ENCODE data around the gene CD38.

Gene CD38

GRCh38 chr4:15749001-15749400 lies 29.1 kb upstream of the CD38 start:
- no peaks in the 10 kb centered on the region for H3K79me2 ChIP-seq (ENCODE audit: control insufficient read depth, insufficient read depth, low read length, poor library complexity)
- H3K4me3 ChIP-seq (ENCODE audit: low read depth, low read length): no peak overlapping the region
- no peak overlapping the region for H3K9ac ChIP-seq (ENCODE audit: low read length)
- H2BK5ac ChIP-seq (ENCODE audit: low read depth, low read length, poor library complexity): no peak overlapping the region
- H2BK12ac ChIP-seq (ENCODE audit: low read length): no peak overlapping the region
- H3K4me1 ChIP-seq (ENCODE audit: control insufficient read depth in 1 of 2, insufficient read depth in 2 of 2, low read length in 2 of 2): no peaks in the 10 kb centered on the region
- H2BK120ac ChIP-seq (ENCODE audit: insufficient read depth, low read length, poor library complexity): no peak overlapping the region
- no peak overlapping the region for H3K18ac ChIP-seq (ENCODE audit: low read length)
- H3K4ac ChIP-seq (ENCODE audit: low read depth, low read length): no peak overlapping the region
- no peaks in the 10 kb centered on the region for H3K79me1 ChIP-seq (ENCODE audit: low read length)
- no peak overlapping the region for H3K27ac ChIP-seq (ENCODE audit: low read depth, low read length)
- no peak overlapping the region for H3K4me2 ChIP-seq (ENCODE audit: low read length)
- H2AK5ac ChIP-seq (ENCODE audit: low read length): no peak overlapping the region
- no peak overlapping the region for H4K91ac ChIP-seq (ENCODE audit: low read depth, low read length)
- WGBS (ENCODE audit: extremely low coverage, insufficient coverage, insufficient read length): no CpG with 5 or more reads among the region's 6 CpGs
- no peak overlapping the region for H3K14ac ChIP-seq (ENCODE audit: low read length)
- DNase-seq: no peak
- H2AFZ ChIP-seq (ENCODE audit: insufficient read depth, low read length, poor library complexity): no peak overlapping the region
- no peaks in the 10 kb centered on the region for H3K27me3 ChIP-seq (ENCODE audit: insufficient read depth, low read length)
- no peaks in the 10 kb centered on the region for H3K36me3 ChIP-seq (ENCODE audit: control insufficient read depth in 1 of 2, insufficient read depth in 2 of 2, low read length in 2 of 2)
- no peak overlapping the region for H4K8ac ChIP-seq (ENCODE audit: low read depth, low read length)
- no peak overlapping the region for H4K12ac ChIP-seq (ENCODE audit: low read depth, low read length)
- no peak overlapping the region for H3K23ac ChIP-seq (ENCODE audit: low read length)
- peaks cover 2% of the 10 kb centered on the region for H3K9me3 ChIP-seq (ENCODE audit: insufficient read depth, low read depth, low read length)

GRCh38 chr4:15751153-15751552 lies 27.0 kb upstream of the CD38 start:
- Histone ChIP-seq H3K23ac (ENCODE audit: low read length) (no peak overlapping the region), H3K27me3 (ENCODE audit: insufficient read depth, low read length) (no peaks in the 10 kb centered on the region), H3K4me1 (ENCODE audit: control insufficient read depth in 1 of 2, insufficient read depth in 2 of 2, low read length in 2 of 2) (no peaks in the 10 kb centered on the region), H4K8ac (ENCODE audit: low read depth, low read length) (no peak overlapping the region), H2AFZ (ENCODE audit: insufficient read depth, low read length, poor library complexity) (no peak overlapping the region), H3K4me3 (ENCODE audit: low read depth, low read length) (no peak overlapping the region), H3K9ac (ENCODE audit: low read length) (no peak overlapping the region), H3K4ac (ENCODE audit: low read depth, low read length) (no peak overlapping the region), H3K18ac (ENCODE audit: low read length) (no peak overlapping the region), H3K79me1 (ENCODE audit: low read length) (no peaks in the 10 kb centered on the region), H2BK12ac (ENCODE audit: low read length) (no peak overlapping the region), H4K91ac (ENCODE audit: low read depth, low read length) (no peak overlapping the region), H2AK5ac (ENCODE audit: low read length) (no peak overlapping the region), H2BK120ac (ENCODE audit: insufficient read depth, low read length, poor library complexity) (no peak overlapping the region), H3K14ac (ENCODE audit: low read length) (no peak overlapping the region), H3K79me2 (ENCODE audit: control insufficient read depth, insufficient read depth, low read length, poor library complexity) (no peaks in the 10 kb centered on the region), H3K36me3 (ENCODE audit: control insufficient read depth in 1 of 2, insufficient read depth in 2 of 2, low read length in 2 of 2) (no peaks in the 10 kb centered on the region), H2BK5ac (ENCODE audit: low read depth, low read length, poor library complexity) (no peak overlapping the region), H3K27ac (ENCODE audit: low read depth, low read length) (no peak overlapping the region), H3K4me2 (ENCODE audit: low read length) (no peak overlapping the region), H4K12ac (ENCODE audit: low read depth, low read length) (no peak overlapping the region), H3K9me3 (ENCODE audit: insufficient read depth, low read depth, low read length) (peaks cover 2% of the 10 kb centered on the region)
- DNase-seq: no peak
- WGBS (ENCODE audit: extremely low coverage, insufficient coverage, insufficient read length): no CpG with 5 or more reads among the region's 2 CpGs

GRCh38 chr4:15753081-15753480 lies 25.0 kb upstream of the CD38 start:
- Histone ChIP-seq H3K14ac (ENCODE audit: low read length) (no peak overlapping the region), H4K8ac (ENCODE audit: low read depth, low read length) (no peak overlapping the region), H2AFZ (ENCODE audit: insufficient read depth, low read length, poor library complexity) (no peak overlapping the region), H3K9ac (ENCODE audit: low read length) (no peak overlapping the region), H2AK5ac (ENCODE audit: low read length) (no peak overlapping the region), H2BK5ac (ENCODE audit: low read depth, low read length, poor library complexity) (no peak overlapping the region), H3K36me3 (ENCODE audit: control insufficient read depth in 1 of 2, insufficient read depth in 2 of 2, low read length in 2 of 2) (no peaks in the 10 kb centered on the region), H3K23ac (ENCODE audit: low read length) (no peak overlapping the region), H4K91ac (ENCODE audit: low read depth, low read length) (no peak overlapping the region), H3K79me2 (ENCODE audit: control insufficient read depth, insufficient read depth, low read length, poor library complexity) (no peaks in the 10 kb centered on the region), H4K12ac (ENCODE audit: low read depth, low read length) (no peak overlapping the region), H3K4me2 (ENCODE audit: low read length) (no peak overlapping the region), H3K4me3 (ENCODE audit: low read depth, low read length) (no peak overlapping the region), H3K4me1 (ENCODE audit: control insufficient read depth in 1 of 2, insufficient read depth in 2 of 2, low read length in 2 of 2) (no peaks in the 10 kb centered on the region), H2BK120ac (ENCODE audit: insufficient read depth, low read length, poor library complexity) (no peak overlapping the region), H3K27ac (ENCODE audit: low read depth, low read length) (no peak overlapping the region), H3K9me3 (ENCODE audit: insufficient read depth, low read depth, low read length) (peaks cover 2% of the 10 kb centered on the region), H3K27me3 (ENCODE audit: insufficient read depth, low read length) (no peaks in the 10 kb centered on the region), H3K18ac (ENCODE audit: low read length) (no peak overlapping the region), H3K79me1 (ENCODE audit: low read length) (no peaks in the 10 kb centered on the region), H3K4ac (ENCODE audit: low read depth, low read length) (no peak overlapping the region), H2BK12ac (ENCODE audit: low read length) (no peak overlapping the region)
- WGBS (ENCODE audit: extremely low coverage, insufficient coverage, insufficient read length): no CpG with 5 or more reads among the region's 6 CpGs
- DNase-seq: no peak

GRCh38 chr4:15753786-15754185 lies 24.3 kb upstream of the CD38 start:
- H3K79me2 ChIP-seq (ENCODE audit: control insufficient read depth, insufficient read depth, low read length, poor library complexity): no peaks in the 10 kb centered on the region

More at GRCh38 chr4:15753786-15754185, 24.3 kb upstream of the CD38 start:
- Histone ChIP-seq H3K9me3 (ENCODE audit: insufficient read depth, low read depth, low read length) (peaks cover 2% of the 10 kb centered on the region), H2BK5ac (ENCODE audit: low read depth, low read length, poor library complexity) (no peak overlapping the region), H3K27ac (ENCODE audit: low read depth, low read length) (no peak overlapping the region), H3K4ac (ENCODE audit: low read depth, low read length) (no peak overlapping the region), H3K4me2 (ENCODE audit: low read length) (no peak overlapping the region), H3K14ac (ENCODE audit: low read length) (no peak overlapping the region), H3K36me3 (ENCODE audit: control insufficient read depth in 1 of 2, insufficient read depth in 2 of 2, low read length in 2 of 2) (no peaks in the 10 kb centered on the region), H2AK5ac (ENCODE audit: low read length) (no peak overlapping the region), H3K9ac (ENCODE audit: low read length) (no peak overlapping the region), H4K91ac (ENCODE audit: low read depth, low read length) (no peak overlapping the region), H2BK12ac (ENCODE audit: low read length) (no peak overlapping the region), H2BK120ac (ENCODE audit: insufficient read depth, low read length, poor library complexity) (no peak overlapping the region), H2AFZ (ENCODE audit: insufficient read depth, low read length, poor library complexity) (no peak overlapping the region), H3K4me1 (ENCODE audit: control insufficient read depth in 1 of 2, insufficient read depth in 2 of 2, low read length in 2 of 2) (no peaks in the 10 kb centered on the region), H3K27me3 (ENCODE audit: insufficient read depth, low read length) (no peaks in the 10 kb centered on the region), H3K4me3 (ENCODE audit: low read depth, low read length) (no peak overlapping the region), H4K12ac (ENCODE audit: low read depth, low read length) (no peak overlapping the region), H4K8ac (ENCODE audit: low read depth, low read length) (no peak overlapping the region), H3K23ac (ENCODE audit: low read length) (no peak overlapping the region), H3K79me1 (ENCODE audit: low read length) (no peaks in the 10 kb centered on the region), H3K18ac (ENCODE audit: low read length) (no peak overlapping the region)
- DNase-seq: no peak
- no CpG with 5 or more reads among the region's 4 CpGs for WGBS (ENCODE audit: extremely low coverage, insufficient coverage, insufficient read length)

Data from trophoblast cell (in vitro differentiated cells and primary cell).